C4-2B (cell line): ENCODE results near the gene PRSS56.

Experiments used
- ZFX ChIP-seq: fragments of 450-650 bp; IDR thresholded peaks from 2 replicates; pipeline ENCODE4 v1.6.1; 2017
- TF ChIP-seq, protein P1 (sequence below): fragments of 450-650 bp; conservative IDR thresholded peaks from 2 replicates; pipeline ENCODE4 v1.5.1; 2017; ENCODE audit warnings: mild to moderate bottlenecking

DNA sequence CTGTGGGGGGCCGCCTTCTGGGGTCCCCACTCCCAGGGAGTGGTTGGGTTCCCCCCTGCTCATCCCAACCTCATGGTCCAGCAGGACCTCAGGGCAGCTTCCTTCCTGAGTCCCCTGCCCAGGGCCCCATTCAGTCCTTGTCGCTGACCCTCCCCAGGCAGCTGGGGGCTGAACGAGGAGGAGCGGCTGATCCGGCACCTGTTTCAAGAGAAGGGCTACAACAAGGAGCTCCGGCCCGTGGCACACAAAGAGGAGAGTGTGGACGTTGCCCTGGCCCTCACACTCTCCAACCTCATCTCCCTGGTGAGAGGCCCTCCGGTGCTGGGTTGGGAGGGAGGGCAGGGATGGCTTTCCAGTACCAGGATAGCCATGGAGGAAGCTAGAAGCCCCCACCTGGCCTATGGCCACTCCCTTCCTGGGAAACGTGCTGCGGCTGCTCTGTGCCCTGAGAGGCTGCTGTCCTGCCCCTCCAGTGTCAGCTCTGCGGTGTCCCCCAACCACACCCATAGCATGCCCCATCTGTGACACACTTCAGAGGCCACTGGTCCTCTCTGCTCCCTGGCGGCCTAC, 6.3 kb downstream of the PRSS56 start:
- TF ChIP-seq, protein P1, sequence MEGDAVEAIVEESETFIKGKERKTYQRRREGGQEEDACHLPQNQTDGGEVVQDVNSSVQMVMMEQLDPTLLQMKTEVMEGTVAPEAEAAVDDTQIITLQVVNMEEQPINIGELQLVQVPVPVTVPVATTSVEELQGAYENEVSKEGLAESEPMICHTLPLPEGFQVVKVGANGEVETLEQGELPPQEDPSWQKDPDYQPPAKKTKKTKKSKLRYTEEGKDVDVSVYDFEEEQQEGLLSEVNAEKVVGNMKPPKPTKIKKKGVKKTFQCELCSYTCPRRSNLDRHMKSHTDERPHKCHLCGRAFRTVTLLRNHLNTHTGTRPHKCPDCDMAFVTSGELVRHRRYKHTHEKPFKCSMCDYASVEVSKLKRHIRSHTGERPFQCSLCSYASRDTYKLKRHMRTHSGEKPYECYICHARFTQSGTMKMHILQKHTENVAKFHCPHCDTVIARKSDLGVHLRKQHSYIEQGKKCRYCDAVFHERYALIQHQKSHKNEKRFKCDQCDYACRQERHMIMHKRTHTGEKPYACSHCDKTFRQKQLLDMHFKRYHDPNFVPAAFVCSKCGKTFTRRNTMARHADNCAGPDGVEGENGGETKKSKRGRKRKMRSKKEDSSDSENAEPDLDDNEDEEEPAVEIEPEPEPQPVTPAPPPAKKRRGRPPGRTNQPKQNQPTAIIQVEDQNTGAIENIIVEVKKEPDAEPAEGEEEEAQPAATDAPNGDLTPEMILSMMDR, result no peak
- TF ChIP-seq ZFX, result no peak
